Left lobe of liver (tissue), 2 donors: ENCODE results near the gene BRMS1. TPM values are rescaled to one million over a fixed set of nuclear protein-coding genes. Genes with fewer than 3 reads are reported as not detected.
A peak's percentile ranks its signal among the peaks of the same experiment; 100 is the strongest.

ENCODE experiments used
- ATAC-seq: fragments of 200-7000 bp; cut with Tn5 transposase; one replicate; pipeline ENCODE4 v1.9.1; 2020; ENCODE audit warnings: mild to moderate bottlenecking, moderate library complexity
- DNase-seq: peaks from one replicate; pipeline ENCODE4 v3.0.0-alpha.2; 2020; ENCODE audit warnings: low spot score
- total RNA-seq: library from RNA; stranded (reverse); gene quantifications from one replicate; pipeline ENCODE4 v1.2.1, GENCODE V29; 2021
- donor health status: DM: no; HTN: no; CAD: no; lungs with moderate emphysema.
- donor health status: DM: no; HTN: yes; CAD: no.

Gene BRMS1
- total RNA-seq, 1 donor from 2014 or later = 11.2 TPM

DNA sequence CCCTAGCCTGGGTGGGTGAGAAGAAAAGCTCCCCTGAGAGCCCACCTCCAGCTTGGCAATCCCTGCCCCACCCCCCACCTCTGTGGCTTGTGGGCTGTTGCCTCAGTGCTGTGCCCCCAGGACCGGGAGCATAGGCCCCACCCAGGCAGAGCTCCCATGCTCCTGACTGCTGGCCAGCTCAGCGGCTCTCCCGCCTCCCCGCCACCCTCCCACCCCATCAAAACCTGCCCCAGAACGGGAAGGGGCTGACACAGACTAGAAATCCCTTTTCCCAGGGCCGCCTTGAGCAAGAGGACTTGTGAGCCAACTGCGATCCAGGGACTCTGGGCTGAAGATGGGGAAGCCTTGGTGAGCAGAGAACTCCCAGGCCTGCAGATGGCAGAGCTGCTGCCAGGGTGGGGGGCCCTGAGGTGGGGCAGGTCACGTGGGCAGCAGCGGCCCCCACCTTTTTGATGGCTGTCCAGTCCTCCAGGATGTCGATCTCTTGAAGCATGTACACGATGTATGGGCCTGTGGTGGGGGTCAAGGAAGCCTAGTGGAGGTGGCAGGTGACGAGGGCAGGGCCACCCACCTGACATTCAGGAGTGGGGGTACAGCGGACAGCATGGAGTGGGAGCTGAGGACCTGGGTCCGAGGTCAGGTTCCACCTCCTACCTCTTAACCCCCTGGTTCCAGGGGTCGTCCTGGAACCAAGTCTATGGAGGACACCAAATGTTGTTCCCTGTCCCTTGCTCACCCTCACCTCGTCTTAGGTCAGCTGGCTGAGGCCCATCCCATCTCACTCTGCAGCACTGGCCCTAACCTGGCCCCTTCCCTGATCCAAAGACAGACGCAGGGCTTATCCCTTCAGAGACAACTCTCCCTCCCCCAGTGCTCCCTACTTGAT, 6.4 kb downstream of the BRMS1 start:
- DNase-seq (no peak), ATAC-seq (no peak)

GRCh38 chr11:66337103-66337899, 7.6 kb downstream of the BRMS1 start:
- no peak for ATAC-seq

DNA sequence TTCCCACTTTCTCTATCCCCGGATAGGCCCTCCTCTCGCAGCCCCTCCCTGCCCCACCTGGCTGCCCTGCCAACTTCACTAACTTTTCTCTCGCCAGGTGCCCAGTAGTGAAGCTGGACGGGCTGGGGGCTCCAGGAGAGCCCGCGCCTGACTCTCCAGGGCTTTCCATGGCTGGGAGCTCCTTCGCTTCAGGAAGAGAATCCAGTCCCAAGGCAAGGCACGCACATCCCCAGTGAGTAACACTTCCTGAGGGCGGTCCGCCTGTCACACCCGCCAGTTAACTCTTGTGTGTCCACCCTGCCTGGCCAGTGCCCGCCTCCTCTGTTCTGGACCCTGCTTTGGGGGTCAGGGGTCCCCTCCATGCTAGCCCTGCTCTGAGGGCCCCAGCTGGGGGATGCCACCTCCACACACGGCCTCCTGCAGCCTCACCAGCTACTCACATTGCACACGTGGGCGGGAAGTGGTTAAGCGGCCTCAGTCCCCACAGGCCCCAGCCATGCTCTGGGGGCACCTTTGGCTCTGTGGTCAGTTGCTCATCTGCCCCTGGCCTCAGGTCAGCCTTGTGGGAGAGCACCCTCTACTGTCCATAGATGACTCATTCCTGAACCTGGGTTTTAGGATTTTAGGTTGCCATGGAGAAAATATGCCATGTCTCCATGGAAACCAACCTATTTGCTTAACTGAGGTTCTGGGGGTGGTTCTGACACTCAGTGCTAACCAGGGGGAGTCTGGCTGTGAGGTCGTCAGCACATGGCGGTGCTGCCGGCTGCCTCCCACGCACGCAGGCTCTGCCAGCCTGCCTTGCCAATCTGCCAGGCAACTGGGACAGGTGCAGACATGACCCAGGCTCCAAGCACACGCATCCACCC, 8.4 kb downstream of the BRMS1 start, which contains the start of gene RIN1:
Gene RIN1, minus strand, starts transcription at position 201 of the 869 bp plus-strand sequence. Its CDS starts 32 bp downstream, at position 169.
- no peak for DNase-seq
- peak; percentile 75 for ATAC-seq

More at GRCh38 chr11:66337103-66337899, 7.6 kb downstream of the BRMS1 start:
- DNase-seq = no peak

DNA sequence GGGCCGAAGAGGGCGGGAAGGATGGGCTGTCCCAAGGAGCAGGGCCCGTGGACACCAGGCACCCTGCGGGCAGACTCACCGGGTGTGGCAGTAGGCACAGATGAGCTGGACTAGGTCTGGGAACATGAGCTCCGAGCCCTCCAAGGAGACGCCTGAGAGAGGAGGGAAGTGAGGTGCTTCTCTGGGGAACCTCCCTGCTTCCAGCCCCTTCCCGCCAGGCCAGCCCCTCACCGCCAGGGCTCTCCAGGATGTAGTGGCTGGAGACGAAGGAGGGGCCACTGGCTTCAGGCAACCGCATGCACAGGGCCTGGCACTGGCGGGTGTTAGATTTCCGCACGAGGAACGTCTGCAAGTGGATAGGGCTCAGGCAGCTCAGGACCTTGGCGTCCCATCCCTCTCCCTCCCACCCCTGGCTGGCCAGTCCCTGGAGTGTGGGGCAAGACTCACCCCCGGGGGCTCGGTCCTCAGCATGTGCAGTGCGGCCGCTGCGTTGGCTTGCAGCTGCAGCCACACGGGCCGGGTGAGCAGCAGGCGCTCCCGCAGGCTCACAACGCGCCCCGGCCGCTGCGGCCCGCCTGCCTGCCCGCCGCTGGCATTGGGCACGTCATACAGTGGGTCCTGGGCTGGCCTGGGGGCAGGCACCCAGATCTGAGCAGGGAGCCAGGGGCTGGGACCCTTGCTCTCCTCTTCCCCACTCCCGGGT, 9.2 kb downstream of the BRMS1 start:
- peak; percentile 23 for ATAC-seq
- no peak for DNase-seq

DNA sequence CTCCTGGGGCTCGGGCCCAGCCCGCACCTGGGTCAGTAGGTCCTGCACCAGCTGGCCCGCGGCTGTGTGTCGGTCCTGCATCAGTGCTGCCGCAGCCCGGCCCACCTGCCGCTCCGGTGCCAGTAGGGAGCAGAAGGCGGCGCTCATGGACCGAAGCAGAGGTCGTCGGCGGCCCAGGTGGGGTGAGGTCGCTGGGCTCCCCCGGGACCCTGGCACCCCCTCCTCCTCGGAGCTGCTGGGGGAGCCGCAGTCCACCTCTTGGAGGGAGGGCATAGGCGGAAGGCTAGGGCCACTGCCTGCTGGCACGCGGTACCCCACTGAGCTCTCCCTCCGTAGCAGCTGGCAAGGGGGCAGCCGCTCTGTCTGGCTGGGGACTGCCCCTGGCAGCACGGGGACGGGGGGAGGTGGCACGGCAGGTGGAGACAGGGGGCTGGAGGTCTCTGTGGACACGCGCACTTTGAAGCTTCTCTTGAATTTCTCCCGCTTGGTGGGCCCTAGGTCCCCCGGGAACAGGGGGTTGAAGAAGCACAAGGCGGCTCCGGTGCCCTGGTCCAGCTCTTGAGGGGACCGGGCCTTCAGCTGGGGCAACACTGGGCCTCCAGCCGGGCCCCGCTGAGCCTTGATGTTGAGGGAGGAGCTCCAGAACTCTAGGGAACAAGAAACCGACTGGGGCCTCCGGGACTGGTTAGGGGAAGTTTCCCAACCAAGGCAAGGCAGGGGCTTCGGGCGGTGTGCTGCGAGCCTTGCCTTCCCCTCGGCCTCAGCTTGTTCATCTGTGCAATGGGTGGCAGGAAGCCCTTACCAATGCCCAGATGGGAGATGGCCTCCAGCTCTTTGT, 10.1 kb downstream of the BRMS1 start:
- ATAC-seq = no peak
- no peak for DNase-seq

GRCh38 chr11:66333896-66334604, 10.9 kb downstream of the BRMS1 start:
- no peak for DNase-seq
- no peak for ATAC-seq

DNA sequence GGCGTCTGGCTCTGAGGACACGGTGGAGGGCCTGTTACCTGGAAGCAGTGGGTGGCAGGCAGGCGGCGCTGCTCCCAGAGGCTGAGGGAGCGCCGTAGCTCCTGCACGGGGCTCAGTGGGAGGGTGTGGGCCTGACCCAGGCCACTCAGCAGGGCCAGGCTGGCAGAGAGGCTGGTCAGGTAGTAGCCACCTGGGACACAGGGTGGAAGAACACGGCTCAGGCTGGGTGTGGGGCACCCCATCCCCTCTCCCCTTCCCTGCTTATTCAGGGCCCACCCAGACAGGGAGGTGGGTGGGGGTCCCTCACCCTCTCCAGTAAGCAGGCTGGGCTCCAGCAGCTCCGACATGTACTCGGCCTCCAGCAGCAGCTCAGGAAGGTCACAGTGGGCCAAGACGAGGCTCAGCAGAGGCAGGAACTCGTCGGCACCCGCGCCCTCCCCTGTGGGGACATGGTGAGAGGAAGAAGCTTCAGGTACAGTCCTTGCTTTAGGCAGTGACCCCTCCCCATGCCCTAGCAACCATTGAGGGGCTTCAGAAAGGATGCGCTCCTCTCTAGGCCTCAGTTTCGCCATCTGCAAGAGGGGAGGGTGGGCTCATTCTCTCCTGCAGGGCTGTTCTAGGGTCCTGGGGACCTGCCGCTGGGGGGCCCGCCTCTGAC, 11.6 kb downstream of the BRMS1 start:
- no peak for ATAC-seq
- no peak for DNase-seq

DNA sequence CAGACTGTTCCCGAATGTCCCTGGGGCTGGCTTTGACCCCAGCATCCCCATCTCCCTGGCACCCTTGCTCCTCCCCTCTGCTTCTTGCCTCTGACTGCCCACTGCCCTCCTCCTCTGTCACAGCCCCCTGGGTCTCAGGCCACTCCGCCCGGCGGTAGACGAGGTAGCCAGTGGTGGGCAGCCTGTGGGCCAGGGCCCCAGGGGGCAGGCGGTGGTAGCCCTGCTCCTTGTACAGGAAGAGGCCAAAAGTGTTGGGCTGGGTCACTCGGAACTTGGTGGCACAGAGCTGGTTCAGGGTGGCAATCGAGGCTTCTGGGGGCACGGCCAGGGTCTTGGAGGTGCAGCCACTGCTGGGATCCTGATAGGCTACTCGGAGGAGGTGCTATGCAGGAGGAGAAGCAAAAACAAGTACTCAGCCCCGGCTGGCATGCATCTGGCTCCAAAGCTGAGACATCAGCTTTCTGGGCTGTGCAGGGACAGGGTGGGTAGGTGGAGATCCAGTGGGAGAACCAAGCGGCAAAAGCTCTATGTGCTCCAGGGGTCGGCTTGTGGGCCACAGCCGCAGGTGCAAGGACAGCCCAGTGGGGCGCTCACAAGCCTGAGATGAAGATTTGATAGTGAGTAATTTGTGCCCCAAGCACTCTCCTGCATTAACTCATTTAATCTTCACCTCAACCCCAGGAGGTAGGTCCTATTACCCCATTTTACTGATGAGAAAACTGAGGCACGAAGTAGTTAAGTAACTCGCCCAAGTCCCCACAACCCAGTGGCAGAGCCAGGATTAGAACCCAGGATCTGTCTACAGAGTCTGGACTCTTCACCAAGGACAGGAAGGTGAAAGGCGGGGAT, 12.3 kb downstream of the BRMS1 start:
- ATAC-seq (no peak), DNase-seq (no peak)

DNA sequence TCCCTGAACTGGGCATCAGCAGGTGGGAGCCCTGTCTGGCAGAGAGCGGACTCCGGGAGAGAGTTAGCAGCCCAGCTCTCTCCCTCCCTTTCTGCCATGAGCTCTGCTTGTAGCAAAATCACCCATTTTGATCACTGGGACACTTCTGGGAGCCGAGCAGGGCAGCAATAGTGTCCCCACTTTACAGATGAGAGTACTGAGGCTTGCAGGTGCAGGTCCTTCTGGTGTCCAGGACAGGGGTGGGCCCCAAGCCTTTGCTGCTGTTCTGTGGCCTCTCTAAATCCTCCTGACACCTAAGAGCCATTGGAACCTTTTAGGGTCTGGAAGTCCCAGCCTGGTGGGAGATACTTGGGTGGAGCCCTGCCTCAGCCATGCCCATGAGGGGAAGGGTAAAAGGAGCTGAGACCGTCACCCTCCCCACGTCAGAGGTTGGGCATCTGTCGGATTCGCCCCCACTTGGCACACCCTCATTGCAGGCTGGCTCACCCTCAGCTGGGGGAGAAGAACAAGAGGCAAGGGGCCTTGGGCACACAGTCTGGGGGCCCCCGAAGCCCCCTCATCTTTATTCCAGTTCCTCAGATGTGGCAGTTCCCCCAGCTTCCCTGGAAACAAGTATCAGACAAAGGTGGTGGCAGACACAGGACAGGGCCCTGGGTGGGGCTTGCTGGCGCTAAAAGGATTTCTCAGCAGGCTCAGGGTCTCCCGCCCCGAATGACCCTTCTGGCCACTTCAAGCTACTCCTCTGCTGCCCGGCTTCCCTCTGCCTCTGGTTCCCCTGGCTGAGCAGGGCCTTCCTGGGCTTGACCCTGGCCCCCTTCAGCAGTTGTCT, 13.1 kb downstream of the BRMS1 start:
- DNase-seq (no peak), ATAC-seq (no peak)

DNA sequence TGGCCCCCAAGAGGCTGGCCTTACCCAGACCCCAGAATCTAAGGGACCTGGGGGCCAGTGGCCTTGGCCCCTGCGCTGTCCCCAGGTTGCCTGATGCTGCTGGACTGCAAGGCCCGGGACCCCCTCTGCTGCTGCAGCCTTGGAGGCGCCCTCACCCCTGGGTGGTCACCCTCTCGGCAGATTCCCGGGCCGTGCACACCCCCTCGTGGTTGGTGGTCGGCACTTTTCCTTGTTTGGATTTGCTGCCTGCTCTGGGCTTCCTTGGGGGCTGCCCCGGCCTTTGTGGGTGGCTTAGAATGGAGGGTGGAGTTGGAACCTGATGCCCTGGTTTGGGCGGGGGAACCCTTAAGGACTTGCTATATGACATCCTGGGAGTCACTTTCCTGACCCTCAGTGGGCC, 14.0 kb downstream of the BRMS1 start:
- no peak for DNase-seq
- no peak for ATAC-seq

- ATAC-seq (no peak), DNase-seq (no peak)
Observed at GRCh38 chr11:66329165-66329673, 15.7 kb downstream of the BRMS1 start.

DNA sequence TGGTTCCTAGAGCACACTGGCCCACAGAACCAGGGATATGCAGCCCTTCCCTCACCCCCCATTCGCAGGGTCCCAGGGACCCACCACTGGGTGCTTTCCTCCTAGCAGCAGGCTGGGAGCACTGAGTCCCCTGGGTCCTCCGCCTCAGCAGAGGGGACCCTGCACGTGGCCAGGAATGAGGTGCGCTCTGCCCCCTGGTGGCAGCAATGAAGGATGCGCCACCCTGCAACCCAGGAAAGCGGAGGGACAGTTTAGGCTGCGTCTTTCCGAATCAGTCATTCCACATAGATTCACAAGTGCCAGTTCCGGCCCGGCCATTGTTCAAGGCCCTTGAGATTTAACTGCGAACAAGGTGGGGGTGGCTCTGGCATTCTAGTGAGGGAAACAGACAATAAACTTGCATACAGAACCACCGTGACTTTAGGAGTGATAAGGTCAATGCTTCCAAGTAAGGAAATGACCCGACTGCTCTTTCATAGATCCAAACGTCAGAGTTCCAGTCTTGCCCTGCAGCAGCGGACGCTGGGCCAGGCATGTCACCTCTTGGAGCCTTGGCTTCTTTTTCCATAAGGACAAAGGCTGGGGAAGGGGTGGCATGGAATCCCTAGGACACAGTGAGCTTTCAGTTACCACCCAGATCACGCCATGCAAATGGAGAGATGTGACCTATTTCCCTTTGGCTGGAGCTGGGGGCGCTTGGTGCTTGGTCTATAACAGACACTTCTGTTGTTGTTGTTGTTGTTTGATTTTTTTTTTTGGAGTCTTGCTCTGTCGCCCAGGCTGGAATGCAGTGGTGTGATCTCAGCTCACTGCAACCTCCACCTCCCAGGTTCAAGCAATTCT, 16.4 kb downstream of the BRMS1 start:
- DNase-seq = peak; percentile 77

GRCh38 chr11:66328031-66328301, 16.9 kb downstream of the BRMS1 start:
- ATAC-seq (peak; percentile 6), DNase-seq (no peak)

More for the DNA sequence above, 16.4 kb downstream of the BRMS1 start:
- peak; percentile 96 for ATAC-seq

GRCh38 chr11:66327171-66328030, 17.5 kb downstream of the BRMS1 start:
- DNase-seq (no peak), ATAC-seq (no peak)
